ENCODE measurements around the gene CCR1.
"Not testable (repeated sequence)": the region's sequence is repeated elsewhere in the genome, so short reads cannot be mapped to it uniquely, and the experiment has no call there.

CCR1 gene

DNA sequence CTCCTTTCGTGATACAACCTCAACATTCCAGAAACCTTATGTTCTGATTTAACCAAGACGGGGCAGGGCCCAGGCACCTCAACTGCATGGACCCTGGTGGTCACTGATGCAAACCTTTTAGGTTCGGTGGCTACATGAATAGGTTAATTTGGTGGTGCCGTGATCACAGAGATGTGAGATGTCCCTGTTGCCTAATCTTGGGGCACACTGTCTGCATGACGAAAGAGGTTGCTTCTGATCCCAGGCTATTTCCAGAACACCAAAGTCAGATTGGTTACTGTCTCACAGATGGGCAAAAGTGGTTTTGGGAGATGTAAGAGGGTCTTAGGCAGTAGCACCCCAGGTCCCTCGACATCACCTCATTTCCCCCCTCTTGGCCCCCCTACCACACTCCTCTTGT, 4.0 kb upstream of the CCR1 start:
- no peak for DNase-seq (ENCODE audit: low spot score)

- no peak for DNase-seq (ENCODE audit: low spot score)
These were observed 1.8 kb upstream of the CCR1 start for GRCh38 chr3:46209746-46210470.

DNA sequence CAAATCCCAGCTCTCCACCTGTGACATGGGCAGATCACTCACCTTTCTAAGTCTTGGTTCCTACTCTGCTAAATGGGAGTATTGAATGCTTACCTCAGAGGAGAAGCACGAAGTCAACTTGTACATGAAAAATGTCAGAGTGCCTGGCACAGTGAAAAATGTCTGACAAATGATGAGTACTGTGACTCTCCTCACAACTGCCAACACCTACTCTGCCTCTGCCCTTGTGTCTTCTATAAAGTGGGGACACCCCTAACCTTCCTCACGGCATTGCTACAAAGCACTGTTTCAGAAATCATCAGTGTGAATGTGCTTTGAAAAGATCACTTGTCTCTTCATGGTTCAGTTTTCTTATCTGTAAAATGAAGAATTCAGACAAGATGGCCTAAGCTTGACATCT, 940 bp upstream of the CCR1 start:
- DNase-seq (ENCODE audit: low spot score), result no peak

DNA sequence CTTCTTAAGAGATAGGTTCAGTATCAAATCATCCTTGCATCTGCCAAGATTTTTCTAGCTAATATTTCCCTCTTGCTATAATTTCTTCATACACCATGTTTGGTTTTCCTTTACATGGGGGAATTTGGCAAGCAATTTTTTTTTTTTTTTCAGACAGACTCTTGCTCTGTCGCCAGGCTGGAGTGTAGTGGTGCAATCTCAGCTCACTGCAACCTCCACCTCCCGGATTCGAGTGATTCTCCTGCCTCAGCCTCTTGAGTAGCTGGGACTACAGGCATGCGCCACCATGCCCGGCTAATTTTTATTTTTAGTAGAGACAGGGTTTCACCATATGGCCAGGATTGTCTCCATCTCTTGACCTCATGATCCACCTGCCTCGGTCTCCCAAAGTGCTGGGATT, 599 bp downstream of the CCR1 start:
- DNase-seq (ENCODE audit: low spot score), result not testable (repeated sequence)

GRCh38 chr3:46206282-46207015, 1.7 kb downstream of the CCR1 start:
- DNase-seq (ENCODE audit: low spot score), result no peak

- no peak for DNase-seq (ENCODE audit: low spot score)
These were observed 2.7 kb downstream of the CCR1 start for GRCh38 chr3:46205286-46205960.

GRCh38 chr3:46203681-46204080, 4.4 kb downstream of the CCR1 start:
- DNase-seq (ENCODE audit: low spot score), result no peak

GRCh38 chr3:46202535-46202934, 5.6 kb downstream of the CCR1 start:
- no peak for DNase-seq (ENCODE audit: low spot score)

GRCh38 chr3:46200790-46201189, 7.3 kb downstream of the CCR1 start:
- no peak for DNase-seq (ENCODE audit: low spot score)

GRCh38 chr3:46200211-46200610, 7.9 kb downstream of the CCR1 start:
- no peak for DNase-seq (ENCODE audit: low spot score)

DNA sequence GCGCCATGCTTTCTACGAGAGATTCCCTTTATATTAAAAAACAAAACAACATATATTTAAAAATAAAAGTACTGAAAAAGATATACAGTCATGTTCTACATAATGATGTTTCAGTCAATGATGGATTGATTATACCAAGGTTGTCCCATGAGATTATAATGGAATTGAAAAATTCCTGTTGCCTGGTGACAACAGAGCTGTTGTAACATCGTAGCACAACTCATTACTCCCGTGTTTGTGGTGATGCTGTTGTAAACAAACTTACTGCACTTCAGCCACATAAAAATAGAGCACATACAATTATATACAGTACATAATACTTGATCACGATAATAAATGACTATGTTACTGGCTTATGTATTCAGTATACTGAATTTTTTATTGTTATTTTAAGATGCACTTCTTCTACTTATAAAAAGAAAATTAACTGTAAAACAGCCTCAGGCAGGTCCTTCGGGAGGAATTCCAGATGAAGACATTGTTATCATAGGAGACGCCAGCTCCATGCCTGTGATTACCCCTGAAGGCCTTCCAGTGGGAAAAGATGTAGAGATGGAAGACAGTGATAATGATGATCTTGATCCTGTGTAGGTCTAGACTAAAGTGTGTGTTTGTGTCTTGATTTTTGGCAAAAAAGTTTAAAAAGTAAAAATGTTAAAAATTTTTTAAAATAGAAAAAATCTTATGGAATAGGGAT, 11.7 kb downstream of the CCR1 start:
- DNase-seq (ENCODE audit: low spot score), result no peak

DNA sequence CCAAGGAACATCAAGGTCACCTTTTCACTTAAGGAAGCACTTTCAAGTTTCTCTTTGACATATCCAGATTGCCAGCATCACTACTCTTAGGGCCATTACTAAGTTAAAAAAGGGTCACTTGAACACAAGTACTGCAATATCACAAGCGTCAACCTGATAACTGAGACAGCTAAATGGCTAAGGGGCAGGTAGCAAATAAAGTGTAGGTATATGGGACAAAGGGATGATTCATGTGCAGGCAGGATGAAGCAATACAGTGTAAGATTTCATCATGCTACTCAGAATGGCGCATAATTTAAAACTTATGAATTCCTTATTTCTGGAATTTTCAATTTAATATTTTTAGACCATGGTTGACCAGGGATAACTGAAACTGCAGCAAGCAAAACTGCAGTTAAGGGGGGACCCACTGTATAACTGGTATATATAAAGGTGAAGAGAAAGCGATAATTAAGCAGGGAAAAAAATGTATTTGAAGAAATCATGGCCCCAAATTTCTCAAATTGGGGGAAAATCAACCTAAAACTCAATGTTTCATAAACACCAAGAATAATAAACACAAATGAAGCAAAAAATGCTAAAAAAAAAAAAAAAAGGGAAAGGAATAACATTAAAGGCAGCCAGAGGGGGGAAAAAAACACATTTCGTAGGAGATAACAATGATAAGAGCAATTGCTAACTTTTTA, 13.1 kb downstream of the CCR1 start:
- DNase-seq (ENCODE audit: low spot score), result no peak

DNA sequence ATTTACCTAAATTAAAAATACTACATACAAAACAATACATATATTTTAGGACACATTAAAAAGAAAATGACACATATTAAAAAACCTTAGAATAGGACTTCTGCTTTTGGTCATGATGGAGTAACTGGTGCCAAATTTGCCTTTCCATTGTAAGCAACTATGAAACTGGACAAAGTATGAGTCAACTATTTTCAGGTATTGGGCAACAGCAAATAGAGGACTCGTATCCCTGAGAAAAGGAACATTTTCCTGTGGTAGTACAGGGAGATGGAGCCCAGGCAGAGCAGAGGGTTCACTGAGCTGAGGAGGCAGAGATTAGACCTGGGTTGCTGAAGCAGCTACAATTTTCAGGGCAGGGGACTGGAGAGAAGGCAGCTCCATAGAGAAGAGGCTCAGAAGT, 14.7 kb downstream of the CCR1 start:
- DNase-seq (ENCODE audit: low spot score), result no peak

- no peak for DNase-seq (ENCODE audit: low spot score)
These were observed 15.2 kb downstream of the CCR1 start for GRCh38 chr3:46192939-46193338.

GRCh38 chr3:46191730-46192129, 16.4 kb downstream of the CCR1 start:
- DNase-seq (ENCODE audit: low spot score), result no peak

DNA sequence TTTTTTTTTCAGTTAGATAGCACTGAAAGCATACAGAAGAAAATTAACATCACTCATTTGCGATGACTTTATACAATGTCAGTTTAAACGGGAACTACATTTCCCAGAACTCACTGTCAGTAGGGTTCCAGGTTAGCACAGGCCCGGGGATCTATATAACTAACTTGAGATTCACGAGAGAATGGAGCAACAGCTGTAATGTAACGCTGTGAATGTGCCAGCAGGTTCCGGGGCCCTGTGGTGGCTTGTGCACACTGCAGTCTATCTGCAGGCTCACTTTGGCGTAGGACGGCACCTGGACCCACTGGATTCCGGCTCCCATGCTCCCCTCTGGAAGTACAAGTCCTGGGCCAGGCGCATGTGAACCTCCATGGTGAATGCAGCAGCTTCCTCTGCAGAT, 19.4 kb downstream of the CCR1 start:
- no peak for DNase-seq (ENCODE audit: low spot score)

DNA sequence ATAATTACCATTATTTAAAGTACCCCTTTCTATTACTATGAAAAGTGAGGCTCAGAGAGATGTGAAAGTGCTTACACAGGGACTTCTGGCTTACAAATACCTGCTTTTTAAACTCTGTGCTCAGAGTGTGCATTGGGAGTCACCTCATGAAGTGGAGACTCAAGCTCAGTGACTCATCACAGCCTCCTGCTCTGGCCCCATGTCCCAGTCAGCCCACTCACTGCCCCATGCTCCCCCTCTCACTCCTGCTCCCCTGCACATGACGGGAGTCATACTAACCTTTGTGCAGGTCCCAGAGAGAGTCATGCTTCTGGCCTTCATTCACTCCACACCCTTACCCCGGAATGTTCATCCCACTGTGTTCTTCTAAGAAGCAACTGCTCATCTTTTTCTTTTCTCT, 20.2 kb downstream of the CCR1 start:
- DNase-seq (ENCODE audit: low spot score), result no peak

DNA sequence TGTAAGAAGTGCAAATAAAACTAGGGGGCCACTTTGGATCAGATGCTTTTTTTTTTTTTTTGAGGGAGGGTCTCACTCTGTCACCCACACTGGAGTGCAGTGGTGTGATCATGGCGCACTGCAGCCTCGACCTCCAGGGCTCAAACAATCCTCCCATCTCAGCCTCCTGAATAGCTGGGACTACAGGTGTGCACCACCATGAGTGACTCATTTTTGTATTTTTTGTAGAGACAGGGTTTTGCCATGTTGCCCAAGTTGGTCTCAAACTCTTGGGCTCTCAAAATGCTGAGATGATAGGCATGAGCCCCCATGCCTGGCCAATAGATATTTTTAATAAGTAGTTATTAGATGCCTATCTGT, 20.8 kb downstream of the CCR1 start:
- DNase-seq (ENCODE audit: low spot score), result no peak

DNA sequence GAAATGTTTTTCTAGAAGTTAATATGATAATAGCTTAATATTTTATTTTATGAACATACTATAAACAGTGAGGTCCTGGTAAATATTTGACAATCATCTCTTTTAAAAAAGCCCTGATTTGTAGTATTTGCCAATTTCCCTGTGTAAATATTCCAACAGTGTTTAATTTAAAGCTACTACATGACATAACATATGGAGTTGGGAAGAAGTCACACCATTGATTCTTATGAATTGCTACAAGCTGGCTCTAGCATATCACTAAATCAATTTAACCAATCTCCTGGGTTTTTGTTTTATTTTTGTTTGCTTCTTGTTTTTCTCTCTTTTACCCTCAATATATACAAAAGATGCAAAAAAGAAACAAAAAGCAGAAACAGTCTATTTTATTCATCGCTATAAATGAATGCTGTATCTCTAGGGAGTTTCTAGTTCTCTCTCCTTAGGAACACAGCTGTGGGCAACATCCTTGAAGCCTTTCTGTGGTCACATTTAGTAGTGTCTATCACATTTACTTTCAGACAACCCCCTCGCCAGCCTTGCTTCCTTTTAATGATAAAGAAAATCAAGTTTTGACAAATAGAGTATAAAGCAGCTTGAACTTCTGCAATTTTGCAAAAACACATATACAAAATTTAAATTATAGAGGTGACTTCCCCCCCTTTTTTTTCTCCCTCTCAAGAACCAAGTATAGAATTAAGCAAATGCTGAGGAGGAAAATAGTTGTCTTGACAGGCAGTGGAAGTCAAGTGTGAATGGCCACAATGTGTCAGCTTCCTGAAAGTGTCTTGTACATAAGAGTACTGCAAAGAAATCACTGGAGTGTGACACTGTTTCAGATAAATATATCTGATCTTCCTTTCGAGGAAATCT, 21.4 kb downstream of the CCR1 start:
- DNase-seq (ENCODE audit: low spot score), result no peak

GRCh38 chr3:46184469-46184868, 23.6 kb downstream of the CCR1 start:
- no peak for DNase-seq (ENCODE audit: low spot score)

DNA sequence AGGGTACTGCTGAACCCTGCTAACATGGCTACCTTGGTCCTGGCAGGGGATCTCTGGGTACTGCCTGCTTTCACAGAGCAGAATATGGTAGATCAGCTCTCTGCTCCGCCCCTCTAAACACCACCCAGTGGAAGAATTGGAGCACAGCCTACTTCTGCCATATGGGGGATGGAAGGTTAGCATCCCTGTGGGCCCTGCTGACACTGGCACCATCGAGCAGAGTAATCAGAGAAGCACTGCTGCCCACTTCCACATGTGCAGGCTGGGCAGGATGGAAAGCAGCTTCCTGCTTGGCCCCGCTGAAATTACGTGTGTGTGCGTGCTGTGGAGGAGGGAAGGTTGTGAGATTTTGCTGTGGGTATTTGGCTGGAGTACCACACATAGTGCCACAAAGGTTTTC, 24.8 kb downstream of the CCR1 start:
- no peak for DNase-seq (ENCODE audit: low spot score)

Measured in hematopoietic multipotent progenitor cell treated with erythropoietin and hydrocortisone succinate and interleukin-3 and kit ligand, for 15 days (in vitro differentiated cells).